ENCODE results near the gene CC2D2B. TPM values are rescaled to one million over a fixed set of nuclear protein-coding genes. Genes with fewer than 3 reads are reported as not detected.

The CC2D2B gene
- total RNA-seq, 2 donors from 2014 or later, result 0.15 to 0.48 TPM

- DNase-seq, result no peak
- Histone ChIP-seq H3K27ac (no peak overlapping the region), H3K36me3 (no peaks in the 10 kb centered on the region), H3K4me3 (no peak overlapping the region), H3K27me3 (no peaks in the 10 kb centered on the region), H3K9ac (ENCODE audit: low read depth in 2 of 2, low read length in 2 of 2) (no peak overlapping the region), H3K4me1 (no peaks in the 10 kb centered on the region), H3K9me3 (no peaks in the 10 kb centered on the region)
- intact Hi-C loops (cut with DNase I), result no loop called here
- no peak for TF ChIP-seq CTCF (IDR thresholded peaks at IDR 0.05)
Observed at GRCh38 chr10:95963202-95963990, 55.6 kb downstream of the CC2D2B start.

- Histone ChIP-seq H3K27me3 (no peaks in the 10 kb centered on the region), H3K9me3 (no peaks in the 10 kb centered on the region), H3K4me1 (no peaks in the 10 kb centered on the region), H3K4me3 (no peak overlapping the region), H3K9ac (ENCODE audit: low read depth in 2 of 2, low read length in 2 of 2) (no peak overlapping the region), H3K36me3 (no peaks in the 10 kb centered on the region), H3K27ac (no peak overlapping the region)
- DNase-seq, result no peak
- TF ChIP-seq CTCF (IDR thresholded peaks at IDR 0.05), result no peak
- intact Hi-C loops (cut with DNase I), result no loop called here
Observed at GRCh38 chr10:95963991-95964389, 56.2 kb downstream of the CC2D2B start.

- DNase-seq, result no peak
- no peaks in the 10 kb centered on the region for H3K36me3 ChIP-seq
- no peaks in the 10 kb centered on the region for H3K9me3 ChIP-seq
- no peak overlapping the region for H3K4me3 ChIP-seq
- H3K27ac ChIP-seq, result no peak overlapping the region
- no peak overlapping the region for H3K9ac ChIP-seq (ENCODE audit: low read depth in 2 of 2, low read length in 2 of 2)
- TF ChIP-seq CTCF (IDR thresholded peaks at IDR 0.05), result no peak
- intact Hi-C loops (cut with DNase I), result no loop called here
- H3K27me3 ChIP-seq, result no peaks in the 10 kb centered on the region
- H3K4me1 ChIP-seq, result no peaks in the 10 kb centered on the region
Observed at GRCh38 chr10:95964756-95965155, 57.0 kb downstream of the CC2D2B start.

- Histone ChIP-seq H3K4me3 (no peak overlapping the region), H3K36me3 (no peaks in the 10 kb centered on the region), H3K9ac (ENCODE audit: low read depth in 2 of 2, low read length in 2 of 2) (no peak overlapping the region), H3K9me3 (no peaks in the 10 kb centered on the region), H3K27me3 (no peaks in the 10 kb centered on the region), H3K27ac (no peak overlapping the region), H3K4me1 (no peaks in the 10 kb centered on the region)
- intact Hi-C loops (cut with DNase I), result no loop called here
- peak; percentile 20 for DNase-seq
- no peak for TF ChIP-seq CTCF (IDR thresholded peaks at IDR 0.05)
Observed at GRCh38 chr10:95976362-95977229, 68.8 kb downstream of the CC2D2B start.

- intact Hi-C loops (cut with DNase I), result no loop called here
- no peak for DNase-seq
- TF ChIP-seq CTCF (IDR thresholded peaks at IDR 0.05), result no peak
- no peaks in the 10 kb centered on the region for H3K9me3 ChIP-seq
- no peak overlapping the region for H3K27ac ChIP-seq
- H3K9ac ChIP-seq (ENCODE audit: low read depth in 2 of 2, low read length in 2 of 2), result no peak overlapping the region
- no peak overlapping the region for H3K4me3 ChIP-seq
- no peaks in the 10 kb centered on the region for H3K36me3 ChIP-seq
- H3K27me3 ChIP-seq, result no peaks in the 10 kb centered on the region
- no peaks in the 10 kb centered on the region for H3K4me1 ChIP-seq
Observed at GRCh38 chr10:95982200-95982599, 74.4 kb downstream of the CC2D2B start.
